ENCODE measurements around the gene NELL2. TPM values are rescaled to one million over a fixed set of nuclear protein-coding genes. Genes with fewer than 3 reads are reported as not detected.

The NELL2 gene
- total RNA-seq, 1 donor from 2014 or later, result 1.0 TPM

GRCh38 chr12:44708218-44708617 lies 167.9 kb downstream of the NELL2 start:
- H3K4me1 Mint-ChIP-seq (ENCODE audit: low read depth, unreplicated experiment), result no peaks in the 10 kb centered on the region
- Histone ChIP-seq H3K4me2 (ENCODE audit: low read length) (no peak overlapping the region), H3K79me2 (ENCODE audit: insufficient read depth, low read length) (no peaks in the 10 kb centered on the region), H3K4me3 (ENCODE audit: insufficient read depth, low read depth, low read length) (no peak overlapping the region), H3K9me3 (ENCODE audit: insufficient read depth, low read depth, low read length) (no peaks in the 10 kb centered on the region), H3K27me3 (ENCODE audit: insufficient read depth, low read length) (no peaks in the 10 kb centered on the region), H2AFZ (ENCODE audit: low read depth, low read length) (no peak overlapping the region), H4K20me1 (ENCODE audit: insufficient read depth, low read length) (no peaks in the 10 kb centered on the region), H3K27ac (ENCODE audit: low read depth, low read length) (no peak overlapping the region), H3K4me1 (ENCODE audit: insufficient read depth, low read length) (no peaks in the 10 kb centered on the region), H3K9ac (ENCODE audit: low read length) (no peak overlapping the region), H3K36me3 (ENCODE audit: insufficient read depth, low read length) (no peaks in the 10 kb centered on the region)
- H3K27ac Mint-ChIP-seq (ENCODE audit: unreplicated experiment), result no peak overlapping the region
- no peaks in the 10 kb centered on the region for H3K36me3 Mint-ChIP-seq (ENCODE audit: low read depth, unreplicated experiment)
- no peaks in the 10 kb centered on the region for H3K27me3 Mint-ChIP-seq (ENCODE audit: low read depth, unreplicated experiment)
- H3K9me3 Mint-ChIP-seq (ENCODE audit: unreplicated experiment), result no peaks in the 10 kb centered on the region
- H3K4me3 Mint-ChIP-seq (ENCODE audit: unreplicated experiment), result no peak overlapping the region
- DNase-seq (ENCODE audit: low read depth) (no peak), FAIRE-seq (no peak)
- no peak for TF ChIP-seq EZH2 (IDR thresholded peaks at IDR 0.05; ENCODE audit: insufficient read depth, low read length)

GRCh38 chr12:44703182-44703910 lies 172.8 kb downstream of the NELL2 start:
- no peaks in the 10 kb centered on the region for H4K20me1 ChIP-seq (ENCODE audit: insufficient read depth, low read length)
- no peaks in the 10 kb centered on the region for H3K36me3 Mint-ChIP-seq (ENCODE audit: low read depth, unreplicated experiment)

GRCh38 chr12:44697511-44697910 lies 178.6 kb downstream of the NELL2 start:
- H3K4me3 Mint-ChIP-seq (ENCODE audit: unreplicated experiment), result no peak overlapping the region

More at GRCh38 chr12:44703182-44703910, 172.8 kb downstream of the NELL2 start:
- H3K9me3 ChIP-seq (ENCODE audit: insufficient read depth, low read depth, low read length), result no peaks in the 10 kb centered on the region
- no peak overlapping the region for H3K9ac ChIP-seq (ENCODE audit: low read length)
- H3K4me1 ChIP-seq (ENCODE audit: insufficient read depth, low read length), result no peaks in the 10 kb centered on the region
- no peak overlapping the region for H3K27ac Mint-ChIP-seq (ENCODE audit: unreplicated experiment)
- no peaks in the 10 kb centered on the region for H3K4me1 Mint-ChIP-seq (ENCODE audit: low read depth, unreplicated experiment)
- no peak overlapping the region for H3K4me3 ChIP-seq (ENCODE audit: insufficient read depth, low read depth, low read length)
- H3K4me3 Mint-ChIP-seq (ENCODE audit: unreplicated experiment), result no peak overlapping the region
- H3K9me3 Mint-ChIP-seq (ENCODE audit: unreplicated experiment), result no peaks in the 10 kb centered on the region
- no peak overlapping the region for H2AFZ ChIP-seq (ENCODE audit: low read depth, low read length)
- H3K27me3 Mint-ChIP-seq (ENCODE audit: low read depth, unreplicated experiment), result no peaks in the 10 kb centered on the region
- no peak overlapping the region for H3K27ac ChIP-seq (ENCODE audit: low read depth, low read length)
- H3K27me3 ChIP-seq (ENCODE audit: insufficient read depth, low read length), result no peaks in the 10 kb centered on the region
- H3K4me2 ChIP-seq (ENCODE audit: low read length), result no peak overlapping the region
- TF ChIP-seq CTCF (IDR thresholded peaks at IDR 0.05; ENCODE audit: insufficient read depth, low read depth, low read length) (no peak), EZH2 (IDR thresholded peaks at IDR 0.05; ENCODE audit: insufficient read depth, low read length) (no peak)
- no peaks in the 10 kb centered on the region for H3K79me2 ChIP-seq (ENCODE audit: insufficient read depth, low read length)
- H3K36me3 ChIP-seq (ENCODE audit: insufficient read depth, low read length), result no peaks in the 10 kb centered on the region
- DNase-seq (ENCODE audit: low read depth) (no peak), FAIRE-seq (no peak)

More at GRCh38 chr12:44697511-44697910, 178.6 kb downstream of the NELL2 start:
- Histone ChIP-seq H3K4me2 (ENCODE audit: low read length) (no peak overlapping the region), H3K27ac (ENCODE audit: low read depth, low read length) (no peak overlapping the region), H2AFZ (ENCODE audit: low read depth, low read length) (no peak overlapping the region), H3K9me3 (ENCODE audit: insufficient read depth, low read depth, low read length) (no peaks in the 10 kb centered on the region), H3K27me3 (ENCODE audit: insufficient read depth, low read length) (no peaks in the 10 kb centered on the region), H3K79me2 (ENCODE audit: insufficient read depth, low read length) (no peaks in the 10 kb centered on the region), H3K36me3 (ENCODE audit: insufficient read depth, low read length) (no peaks in the 10 kb centered on the region), H3K9ac (ENCODE audit: low read length) (no peak overlapping the region), H4K20me1 (ENCODE audit: insufficient read depth, low read length) (no peaks in the 10 kb centered on the region), H3K4me1 (ENCODE audit: insufficient read depth, low read length) (no peaks in the 10 kb centered on the region), H3K4me3 (ENCODE audit: insufficient read depth, low read depth, low read length) (no peak overlapping the region)
- FAIRE-seq (no peak), DNase-seq (ENCODE audit: low read depth) (no peak)
- Mint-ChIP-seq H3K27me3 (ENCODE audit: low read depth, unreplicated experiment) (no peaks in the 10 kb centered on the region), H3K4me1 (ENCODE audit: low read depth, unreplicated experiment) (no peaks in the 10 kb centered on the region), H3K27ac (ENCODE audit: unreplicated experiment) (no peak overlapping the region), H3K36me3 (ENCODE audit: low read depth, unreplicated experiment) (no peaks in the 10 kb centered on the region), H3K9me3 (ENCODE audit: unreplicated experiment) (no peaks in the 10 kb centered on the region)
- no peak for TF ChIP-seq EZH2 (IDR thresholded peaks at IDR 0.05; ENCODE audit: insufficient read depth, low read length)
- no peak for TF ChIP-seq CTCF (IDR thresholded peaks at IDR 0.05; ENCODE audit: insufficient read depth, low read depth, low read length)

Measured in astrocyte (in vitro differentiated cells and primary cell).